Astrocyte (in vitro differentiated cells and primary cell): Measurements from ENCODE around the gene C8A.

Source experiments
- CTCF ChIP-seq: IDR thresholded peaks from 2 replicates; pipeline ENCODE4 v1.5.1; 2011; ENCODE audit warnings: low read depth, mild to moderate bottlenecking, inconsistent platforms, low read length, moderate library complexity; ENCODE audit not compliant: insufficient read depth
- EZH2 ChIP-seq: IDR thresholded peaks from 2 replicates; pipeline ENCODE4 v1.6.1; 2012; ENCODE audit warnings: mild to moderate bottlenecking, low read length, inconsistent platforms; ENCODE audit not compliant: insufficient read depth

- no peak for TF ChIP-seq CTCF
- TF ChIP-seq EZH2 = no peak
These were observed 36.7 kb upstream of the C8A start for GRCh38 chr1:56817716-56818463.
